Adrenal gland (tissue), 5 donors: ENCODE results near the gene TMEM175.

Source experiments
- CTCF ChIP-seq, 6 experiments: fragments of 450-650 bp in 4 of 6; fragments of 200-600 bp in 2 of 6; sonication (generic) in 1 of 6; IDR thresholded peaks; 1 replicate in 5 of 6; 2 replicates in 1 of 6; pipeline versions ENCODE4 v1.5.1 to v1.8.0; 2016 to 2021; ENCODE audit warnings: antibody characterized with exemption in 6 of 6, mild to moderate bottlenecking in 2 of 6, moderate library complexity in 1 of 6
- POLR2A ChIP-seq, 2 donors: fragments of 450-650 bp; IDR thresholded peaks; one replicate each; pipeline ENCODE4 v1.6.1; 2017; ENCODE audit warnings: antibody characterized with exemption in 2 of 2, mild to moderate bottlenecking in 2 of 2, moderate library complexity in 1 of 2
- donor health status: DM: no; HTN: no; CAD: no.

- TF ChIP-seq CTCF (IDR thresholded peaks at IDR 0.05), result no peak
- no peak for TF ChIP-seq POLR2A (IDR thresholded peaks at IDR 0.05)
Observed at GRCh38 chr4:1003271-1004070, 71.2 kb downstream of the TMEM175 start.
